ENCODE data around the gene TTC16.

DNA sequence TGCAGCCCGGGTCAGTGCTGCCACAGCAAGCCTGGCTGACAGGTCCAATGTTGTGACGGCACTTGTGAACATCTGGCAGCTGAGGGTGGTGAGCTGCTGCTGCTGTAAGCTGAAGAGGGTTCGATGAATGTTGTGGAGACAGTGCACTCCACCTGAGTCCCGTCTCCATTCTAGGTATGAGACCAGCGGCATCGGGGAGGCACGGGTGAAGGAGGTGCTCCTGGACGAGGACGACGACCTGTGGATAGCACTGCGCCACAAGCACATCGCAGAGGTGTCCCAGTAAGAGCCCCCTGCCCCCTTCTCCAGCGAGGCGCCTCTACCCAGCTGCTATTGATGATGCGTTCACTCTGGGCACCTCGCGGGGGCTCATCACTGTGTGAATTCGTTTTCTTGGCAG is 48.0 kb upstream of the TTC16 start:
- TF ChIP-seq, protein P1, sequence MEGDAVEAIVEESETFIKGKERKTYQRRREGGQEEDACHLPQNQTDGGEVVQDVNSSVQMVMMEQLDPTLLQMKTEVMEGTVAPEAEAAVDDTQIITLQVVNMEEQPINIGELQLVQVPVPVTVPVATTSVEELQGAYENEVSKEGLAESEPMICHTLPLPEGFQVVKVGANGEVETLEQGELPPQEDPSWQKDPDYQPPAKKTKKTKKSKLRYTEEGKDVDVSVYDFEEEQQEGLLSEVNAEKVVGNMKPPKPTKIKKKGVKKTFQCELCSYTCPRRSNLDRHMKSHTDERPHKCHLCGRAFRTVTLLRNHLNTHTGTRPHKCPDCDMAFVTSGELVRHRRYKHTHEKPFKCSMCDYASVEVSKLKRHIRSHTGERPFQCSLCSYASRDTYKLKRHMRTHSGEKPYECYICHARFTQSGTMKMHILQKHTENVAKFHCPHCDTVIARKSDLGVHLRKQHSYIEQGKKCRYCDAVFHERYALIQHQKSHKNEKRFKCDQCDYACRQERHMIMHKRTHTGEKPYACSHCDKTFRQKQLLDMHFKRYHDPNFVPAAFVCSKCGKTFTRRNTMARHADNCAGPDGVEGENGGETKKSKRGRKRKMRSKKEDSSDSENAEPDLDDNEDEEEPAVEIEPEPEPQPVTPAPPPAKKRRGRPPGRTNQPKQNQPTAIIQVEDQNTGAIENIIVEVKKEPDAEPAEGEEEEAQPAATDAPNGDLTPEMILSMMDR (conservative IDR thresholded peaks at IDR 0.05): no peak
- TF ChIP-seq EZH2 (IDR thresholded peaks at IDR 0.05; ENCODE audit: low read depth): no peak
